ENCODE results near the gene CUX1. TPM values are rescaled to one million over a fixed set of nuclear protein-coding genes. Genes with fewer than 3 reads are reported as not detected.

Gene CUX1
- total RNA-seq, 1 experiment from 2014 or later: 64.3 TPM

GRCh38 chr7:101859411-101860106 is 42.1 kb downstream of the CUX1 start:
- ATAC-seq (no peak), DNase-seq (ENCODE audit: low spot score) (no peak)
- H3K27me3 Mint-ChIP-seq (ENCODE audit: low read depth): no peaks in the 10 kb centered on the region
- no peaks in the 10 kb centered on the region for H3K9me3 Mint-ChIP-seq
- POLR2A ChIA-PET: no interaction called here
- peak overlapping the region; percentile 97 for H3K27ac Mint-ChIP-seq
- H3K36me3 Mint-ChIP-seq: no peaks in the 10 kb centered on the region
- H3K4me1 Mint-ChIP-seq: peaks cover 94% of the 10 kb centered on the region
- H3K4me3 Mint-ChIP-seq: peak overlapping the region; percentile 39; the same call in 1 of the 2 replicates
- CTCF ChIA-PET: interaction anchor here (0.9 to 1.5 kb wide), 4 partner anchors 11 to 38 kb away, joined by 4 to 6 read pairs (median 5); no protein-coding TSS in a partner anchor
- TF ChIP-seq ZNF512 (CRISPR knock-in tag; IDR thresholded peaks at IDR 0.05; ENCODE audit: borderline replicate concordance) (0 out of 2 replicates have a peak, but pooled peaks have one; percentile 60), NFATC4 (CRISPR knock-in tag; IDR thresholded peaks at IDR 0.05) (no peak), ZNF425 (CRISPR knock-in tag; conservative IDR thresholded peaks at IDR 0.05) (no peak)

- peak overlapping the region; percentile 97 for H3K27ac Mint-ChIP-seq
- H3K9me3 Mint-ChIP-seq: no peaks in the 10 kb centered on the region
- ATAC-seq (peak; percentile 25), DNase-seq (ENCODE audit: low spot score) (no peak)
- ChIA-PET POLR2A (interaction anchor here (0.7 kb wide), 1 partner anchor 713 kb away, joined by 3 read pairs; no protein-coding TSS in a partner anchor), CTCF (interaction anchor here (0.7 to 1.6 kb wide), 2 partner anchors 9 to 45 kb away, joined by 3 to 7 read pairs; no protein-coding TSS in a partner anchor)
- H3K36me3 Mint-ChIP-seq: peaks cover 2% of the 10 kb centered on the region; the same call in 1 of the 2 replicates
- TF ChIP-seq ZNF121 (CRISPR knock-in tag; IDR thresholded peaks at IDR 0.05) (no peak), ZNF416 (CRISPR knock-in tag; IDR thresholded peaks at IDR 0.05) (no peak), SMAD4 (CRISPR knock-in tag; IDR thresholded peaks at IDR 0.05) (no peak), FOXJ3 (CRISPR knock-in tag; IDR thresholded peaks at IDR 0.05; ENCODE audit: borderline replicate concordance) (no peak), KAT7 (CRISPR knock-in tag; IDR thresholded peaks at IDR 0.05; ENCODE audit: borderline replicate concordance) (no peak), SMAD3 (CRISPR knock-in tag; IDR thresholded peaks at IDR 0.05; ENCODE audit: borderline replicate concordance) (no peak), NR1H2 (CRISPR knock-in tag; IDR thresholded peaks at IDR 0.05) (no peak), RORB (CRISPR knock-in tag; IDR thresholded peaks at IDR 0.05) (no peak), PRDM15 (CRISPR knock-in tag; IDR thresholded peaks at IDR 0.05) (no peak), HMGA2 (CRISPR knock-in tag; IDR thresholded peaks at IDR 0.05) (no peak), ESRRA (CRISPR knock-in tag; IDR thresholded peaks at IDR 0.05; ENCODE audit: borderline replicate concordance) (no peak)
- no peaks in the 10 kb centered on the region for H3K27me3 Mint-ChIP-seq (ENCODE audit: low read depth)
- H3K4me3 Mint-ChIP-seq: peak overlapping the region; percentile 53
- H3K4me1 Mint-ChIP-seq: peaks cover 90% of the 10 kb centered on the region
Measured at GRCh38 chr7:101860316-101861217, 43.1 kb downstream of the CUX1 start.
